Measurements from ENCODE around the gene GLI1.
A peak's percentile ranks its signal among the peaks of the same experiment; 100 is the strongest.
"Not testable (repeated sequence)": the region's sequence is repeated elsewhere in the genome, so short reads cannot be mapped to it uniquely, and the experiment has no call there.

The GLI1 gene

DNA sequence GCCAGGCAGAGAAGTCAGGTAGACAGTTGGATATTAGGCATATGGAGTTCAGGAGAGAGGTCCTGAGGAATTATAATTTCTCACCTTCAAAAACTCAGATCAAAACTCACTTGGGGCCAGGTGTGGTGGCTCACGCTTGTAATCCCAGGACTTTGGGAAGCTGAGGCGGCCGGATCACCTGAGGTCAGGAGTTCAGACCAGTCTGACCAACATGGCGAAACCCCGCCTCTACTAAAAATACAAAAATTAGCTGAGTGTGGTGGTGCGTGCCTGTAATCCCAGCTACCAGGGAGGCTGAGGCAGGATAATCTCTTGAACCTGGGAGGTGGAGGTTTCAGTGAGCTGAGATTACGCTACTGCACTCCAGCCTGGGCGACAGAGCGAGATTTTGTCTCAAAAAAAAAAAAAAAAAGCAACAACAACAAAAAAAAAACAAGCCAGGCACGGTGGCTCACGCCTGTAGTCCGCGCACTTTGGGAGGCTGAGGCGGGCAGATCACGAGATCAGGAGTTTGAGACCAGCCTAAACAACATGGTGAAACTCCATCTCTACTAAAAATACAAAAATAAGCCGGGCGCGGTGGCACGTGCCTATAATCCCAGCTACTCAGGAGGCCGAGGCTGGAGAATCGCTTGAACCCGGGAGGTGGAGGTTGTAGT, 42.9 kb downstream of the GLI1 start:
- DNase-seq = not testable (repeated sequence)

DNA sequence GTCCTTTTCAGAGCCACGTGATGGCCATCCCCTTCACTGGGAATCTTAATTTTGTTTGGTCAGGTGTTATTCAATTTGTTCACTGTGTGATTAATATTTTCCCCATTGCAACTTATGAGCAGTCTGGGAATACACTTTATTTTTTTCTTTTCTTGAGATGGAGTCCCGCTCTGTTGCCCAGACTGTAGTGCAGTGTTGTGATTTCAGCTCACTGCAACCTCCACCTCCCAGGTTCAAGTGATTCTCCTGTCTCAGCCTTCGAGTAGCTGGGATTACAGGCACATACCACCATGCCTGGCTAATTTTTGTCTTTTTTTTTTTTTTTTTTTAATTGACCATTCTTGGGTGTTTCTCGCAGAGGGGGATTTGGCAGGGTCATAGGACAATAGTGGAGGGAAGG, 47.0 kb downstream of the GLI1 start:
- not testable (repeated sequence) for DNase-seq

DNA sequence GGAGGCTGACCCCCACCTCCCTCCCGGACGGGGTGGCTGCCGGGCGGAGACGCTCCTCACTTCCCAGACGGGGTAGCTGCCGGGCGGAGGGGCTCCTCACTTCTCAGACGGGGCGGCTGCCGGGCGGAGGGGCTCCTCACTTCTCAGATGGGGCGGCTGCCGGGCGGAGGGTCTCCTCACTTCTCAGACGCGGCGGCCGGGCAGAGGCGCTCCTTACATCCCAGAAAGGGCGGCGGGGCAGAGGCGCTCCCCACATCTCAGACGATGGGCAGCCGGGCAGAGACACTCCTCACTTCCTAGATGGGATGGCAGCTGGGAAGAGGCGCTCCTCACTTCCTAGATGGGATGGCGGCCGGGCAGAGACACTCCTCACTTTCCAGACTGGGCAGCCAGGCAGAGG, 48.2 kb downstream of the GLI1 start:
- not testable (repeated sequence) for DNase-seq

DNA sequence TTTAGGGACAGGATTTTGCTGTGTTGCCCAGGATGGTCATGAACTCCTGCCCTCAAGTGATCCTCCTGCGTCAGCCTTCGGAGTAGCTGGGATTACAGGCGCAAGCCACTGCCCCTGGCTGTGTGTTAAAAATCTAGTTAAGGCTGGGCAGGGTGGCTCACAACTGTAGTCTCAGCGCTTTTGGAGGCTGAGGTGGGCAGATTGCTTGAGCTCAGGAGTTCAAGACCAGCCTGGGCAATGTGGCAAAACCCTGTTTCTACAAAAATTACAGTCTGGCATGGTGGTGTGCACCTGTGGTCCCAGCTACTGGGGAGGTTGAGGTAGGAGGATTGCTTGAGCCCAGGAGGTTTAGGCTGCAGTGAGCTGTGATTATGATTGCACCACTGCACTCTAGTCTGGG, 51.6 kb downstream of the GLI1 start:
- no peak for DNase-seq

DNA sequence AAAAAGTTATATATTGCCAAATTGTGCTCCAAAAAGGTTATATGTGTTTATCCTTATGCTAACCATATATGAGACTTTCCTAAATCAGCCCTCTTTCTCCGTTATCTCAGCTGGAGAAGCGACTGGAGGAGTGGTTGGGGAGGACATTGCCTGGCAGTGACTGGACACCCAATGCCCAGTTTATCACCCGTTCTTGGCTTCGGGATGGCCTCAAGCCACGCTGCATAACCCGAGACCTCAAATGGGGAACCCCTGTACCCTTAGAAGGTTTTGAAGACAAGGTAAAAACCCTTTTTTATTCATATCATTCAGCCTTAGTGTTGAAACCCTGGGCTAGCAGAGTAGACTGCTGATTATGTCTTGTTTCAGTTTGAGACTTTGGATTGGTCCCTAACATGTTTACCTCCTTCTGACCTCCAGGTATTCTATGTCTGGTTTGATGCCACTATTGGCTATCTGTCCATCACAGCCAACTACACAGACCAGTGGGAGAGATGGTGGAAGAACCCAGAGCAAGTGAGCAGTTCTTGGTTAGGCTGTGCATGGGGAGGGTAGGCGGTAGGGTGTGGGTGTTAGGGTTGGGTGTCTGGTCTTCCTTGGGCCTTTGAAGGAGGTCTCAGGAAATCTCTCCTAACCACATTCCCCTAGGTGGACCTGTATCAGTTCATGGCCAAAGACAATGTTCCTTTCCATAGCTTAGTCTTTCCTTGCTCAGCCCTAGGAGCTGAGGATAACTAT, 52.2 kb downstream of the GLI1 start:
- DNase-seq = no peak

DNA sequence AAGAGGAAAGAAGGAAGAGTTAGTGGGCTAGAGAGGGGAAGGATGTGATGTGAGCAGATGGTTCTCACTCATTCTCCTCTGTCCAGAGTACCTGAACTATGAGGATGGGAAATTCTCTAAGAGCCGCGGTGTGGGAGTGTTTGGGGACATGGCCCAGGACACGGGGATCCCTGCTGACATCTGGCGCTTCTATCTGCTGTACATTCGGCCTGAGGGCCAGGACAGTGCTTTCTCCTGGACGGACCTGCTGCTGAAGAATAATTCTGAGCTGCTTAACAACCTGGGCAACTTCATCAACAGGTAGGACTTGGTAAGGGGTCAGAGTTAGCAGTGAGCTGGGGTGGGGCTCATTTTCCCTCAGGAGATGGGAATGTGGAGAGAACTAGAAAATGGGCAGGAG, 53.1 kb downstream of the GLI1 start:
- DNase-seq = no peak

DNA sequence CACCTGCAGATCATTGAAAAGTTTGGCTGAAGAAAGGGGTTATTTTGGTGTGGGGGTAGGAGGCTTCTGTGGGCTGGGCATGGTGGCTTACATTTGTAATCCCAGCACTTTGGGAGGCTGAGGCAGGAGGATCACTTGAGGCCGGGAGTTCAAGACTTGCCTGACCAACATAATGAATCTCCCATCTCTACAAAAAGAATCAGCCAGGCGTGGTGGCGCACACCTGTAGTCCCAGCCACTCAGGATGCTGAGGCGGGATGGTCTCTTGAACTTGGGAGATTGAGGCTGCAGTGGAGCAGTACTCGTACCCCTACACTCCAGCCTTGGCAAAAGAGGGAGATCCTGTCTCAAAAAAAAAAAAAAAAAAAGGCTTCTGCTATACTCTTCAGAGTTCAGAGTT, 53.7 kb downstream of the GLI1 start:
- DNase-seq = no peak

DNA sequence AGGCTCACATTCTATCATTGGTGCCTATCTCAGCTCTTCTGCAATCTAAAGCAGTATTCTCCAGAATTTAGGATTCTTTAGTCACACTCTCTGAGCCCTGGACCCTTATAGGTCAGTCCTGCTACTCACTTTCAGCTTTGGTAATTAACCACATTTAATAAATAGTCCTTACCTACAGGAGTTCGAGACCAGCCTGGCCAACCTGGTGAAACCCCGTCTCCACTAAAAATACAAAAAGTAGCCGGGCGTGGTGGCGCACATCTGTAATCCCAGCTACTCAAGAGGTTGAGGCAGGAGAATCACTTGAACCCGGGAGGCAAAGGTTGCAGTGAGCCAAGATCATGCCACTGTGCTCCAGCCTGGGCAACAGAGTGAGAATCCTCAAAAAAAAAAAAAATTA, 54.1 kb downstream of the GLI1 start:
- DNase-seq = not testable (repeated sequence)

DNA sequence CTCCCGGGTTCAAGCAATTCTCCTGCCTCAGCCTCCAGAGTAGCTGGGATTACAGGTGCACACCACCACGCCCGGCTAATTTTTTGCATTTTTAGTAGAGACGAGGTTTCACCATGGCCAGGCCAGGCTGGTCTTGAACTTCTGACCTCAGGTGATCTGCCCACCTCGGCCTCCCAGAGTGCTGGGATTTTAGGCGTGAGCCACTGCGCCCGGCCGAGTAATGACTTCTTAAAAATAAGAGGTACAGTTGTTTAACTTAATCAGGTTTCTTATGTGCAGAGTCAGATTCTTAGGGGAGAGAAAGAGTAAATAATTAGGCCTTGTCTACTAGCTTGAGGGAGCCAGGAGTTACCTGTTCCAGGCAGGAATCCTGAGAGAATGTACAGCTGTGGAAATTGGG, 54.7 kb downstream of the GLI1 start:
- DNase-seq = not testable (repeated sequence)

DNA sequence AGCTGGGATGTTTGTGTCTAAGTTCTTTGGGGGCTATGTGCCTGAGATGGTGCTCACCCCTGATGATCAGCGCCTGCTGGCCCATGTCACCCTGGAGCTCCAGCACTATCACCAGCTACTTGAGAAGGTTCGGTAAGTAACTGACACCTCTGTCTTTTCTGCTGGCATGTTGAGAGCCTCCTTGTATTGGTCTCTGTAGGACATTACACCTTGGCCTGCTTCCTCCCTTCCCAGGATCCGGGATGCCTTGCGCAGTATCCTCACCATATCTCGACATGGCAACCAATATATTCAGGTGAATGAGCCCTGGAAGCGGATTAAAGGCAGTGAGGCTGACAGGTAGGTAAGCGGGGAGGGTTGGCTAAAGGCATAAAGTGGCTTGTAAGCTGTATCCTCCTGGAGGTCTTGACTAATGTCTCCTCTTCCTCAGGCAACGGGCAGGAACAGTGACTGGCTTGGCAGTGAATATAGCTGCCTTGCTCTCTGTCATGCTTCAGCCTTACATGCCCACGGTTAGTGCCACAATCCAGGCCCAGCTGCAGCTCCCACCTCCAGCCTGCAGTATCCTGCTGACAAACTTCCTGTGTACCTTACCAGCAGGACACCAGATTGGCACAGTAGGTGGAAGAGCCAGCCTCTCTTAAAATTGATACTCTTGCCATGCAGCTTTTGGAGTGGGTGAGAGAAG, 55.3 kb downstream of the GLI1 start:
- no peak for DNase-seq

DNA sequence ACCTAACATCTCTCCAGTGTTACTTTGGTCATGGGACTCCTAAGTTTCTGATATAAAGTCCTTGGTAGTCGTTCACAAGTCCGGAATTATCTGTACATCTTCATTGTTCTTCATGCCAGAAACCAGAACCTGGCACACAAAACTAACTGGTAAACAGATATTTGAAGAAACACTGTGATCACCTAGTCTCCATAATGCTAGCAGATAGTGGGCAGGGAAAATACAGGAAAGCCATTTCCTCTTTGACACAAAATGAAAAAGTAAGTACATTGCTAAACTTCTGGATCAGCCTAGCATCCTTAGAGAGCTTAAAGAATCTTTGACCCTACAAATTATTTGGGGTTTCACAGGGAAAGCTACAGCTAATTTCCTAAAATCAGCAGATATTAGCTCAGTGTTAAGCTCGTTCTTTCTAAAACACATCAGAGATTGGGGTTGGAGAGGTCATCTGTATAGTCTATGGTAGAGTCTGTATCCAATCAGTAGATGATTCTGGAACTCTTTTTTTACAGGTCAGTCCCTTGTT, 55.9 kb downstream of the GLI1 start:
- DNase-seq = no peak

DNA sequence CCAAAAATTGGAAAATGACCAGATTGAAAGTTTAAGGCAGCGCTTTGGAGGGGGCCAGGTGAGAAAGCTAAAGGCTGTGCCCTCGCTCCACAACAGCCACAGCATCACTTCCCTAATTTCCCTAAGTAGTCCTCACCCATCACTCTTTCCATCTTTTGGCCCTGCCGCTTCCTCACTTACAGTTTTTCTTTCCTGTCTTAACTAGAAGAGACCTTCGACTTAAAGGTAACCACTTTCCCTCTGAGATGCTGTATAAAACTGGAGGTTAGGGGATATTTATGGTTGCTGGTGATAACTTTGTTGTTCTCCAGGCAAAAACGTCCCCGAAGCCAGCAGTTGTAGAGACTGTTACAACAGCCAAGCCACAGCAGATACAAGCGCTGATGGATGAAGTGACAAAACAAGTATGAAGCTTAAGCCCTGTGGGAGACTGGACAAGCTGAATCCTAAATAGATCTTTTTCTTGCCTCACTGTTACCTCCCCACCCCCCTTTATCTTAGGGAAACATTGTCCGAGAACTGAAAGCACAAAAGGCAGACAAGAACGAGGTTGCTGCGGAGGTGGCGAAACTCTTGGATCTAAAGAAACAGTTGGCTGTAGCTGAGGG, 56.5 kb downstream of the GLI1 start:
- no peak for DNase-seq

DNA sequence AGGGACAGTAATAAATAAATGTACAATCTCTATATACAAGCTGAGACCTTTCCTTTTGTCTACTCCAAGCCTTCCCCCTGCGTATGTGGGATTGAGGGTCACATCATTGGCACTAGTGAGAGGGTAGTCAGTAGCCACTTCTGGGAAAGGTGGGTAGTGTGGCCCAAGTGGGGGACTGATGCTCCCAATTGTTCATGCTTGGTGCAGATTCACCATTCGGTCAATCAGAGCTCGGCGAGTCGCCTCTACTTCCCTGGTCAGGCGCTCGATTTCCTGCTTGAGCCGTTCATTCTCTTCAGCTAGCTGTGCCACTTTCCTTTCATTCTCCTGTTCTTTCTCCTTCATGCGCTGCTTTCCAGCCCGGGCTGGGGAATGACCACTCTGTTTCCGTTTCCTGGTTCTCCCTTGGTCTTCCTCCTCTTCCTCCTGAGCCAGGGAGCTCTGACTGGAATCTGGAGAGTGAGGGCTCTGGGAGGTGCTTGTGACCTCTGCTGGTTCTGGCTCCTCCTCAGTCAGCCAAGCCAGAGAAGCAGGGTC, 57.1 kb downstream of the GLI1 start:
- DNase-seq = no peak

DNA sequence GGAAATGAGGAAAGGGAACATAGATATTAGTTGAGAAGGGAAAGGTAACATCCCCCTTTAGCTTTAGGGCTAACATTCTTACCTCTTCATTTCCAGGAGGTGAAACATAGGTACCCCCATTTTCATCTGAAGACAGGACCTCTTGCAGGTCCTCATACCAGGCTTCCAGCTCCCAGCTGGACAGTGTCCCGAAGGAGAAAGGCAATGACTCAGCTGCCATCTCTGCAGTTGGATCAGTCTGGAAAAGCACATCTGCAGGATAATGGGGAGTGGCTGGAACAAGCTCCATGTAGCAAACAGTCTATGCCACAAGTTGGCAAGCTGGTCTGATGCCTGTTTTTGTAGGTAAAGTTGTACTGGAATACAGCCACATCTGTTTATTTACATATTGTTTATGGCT, 57.6 kb downstream of the GLI1 start:
- no peak for DNase-seq

DNA sequence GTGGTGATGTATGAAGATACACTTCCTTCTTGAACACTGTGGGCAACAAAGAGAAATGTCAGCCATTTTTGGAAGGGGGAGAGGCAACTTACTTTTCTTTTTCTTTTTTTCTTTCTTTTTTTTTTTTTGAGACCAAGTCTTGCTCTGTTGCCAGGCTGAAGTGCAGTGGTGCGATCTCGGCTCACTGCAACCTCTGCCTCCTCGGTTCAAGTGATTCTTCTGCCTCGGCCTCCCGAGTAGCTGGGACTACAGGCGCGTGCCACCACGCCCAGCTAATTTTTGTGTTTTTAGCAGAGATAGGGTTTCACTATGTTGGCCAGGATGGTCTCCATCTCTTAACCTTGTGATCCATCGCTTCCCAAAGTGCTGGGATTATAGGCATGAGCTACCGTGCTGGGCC, 58.1 kb downstream of the GLI1 start:
- DNase-seq = not testable (repeated sequence)

DNA sequence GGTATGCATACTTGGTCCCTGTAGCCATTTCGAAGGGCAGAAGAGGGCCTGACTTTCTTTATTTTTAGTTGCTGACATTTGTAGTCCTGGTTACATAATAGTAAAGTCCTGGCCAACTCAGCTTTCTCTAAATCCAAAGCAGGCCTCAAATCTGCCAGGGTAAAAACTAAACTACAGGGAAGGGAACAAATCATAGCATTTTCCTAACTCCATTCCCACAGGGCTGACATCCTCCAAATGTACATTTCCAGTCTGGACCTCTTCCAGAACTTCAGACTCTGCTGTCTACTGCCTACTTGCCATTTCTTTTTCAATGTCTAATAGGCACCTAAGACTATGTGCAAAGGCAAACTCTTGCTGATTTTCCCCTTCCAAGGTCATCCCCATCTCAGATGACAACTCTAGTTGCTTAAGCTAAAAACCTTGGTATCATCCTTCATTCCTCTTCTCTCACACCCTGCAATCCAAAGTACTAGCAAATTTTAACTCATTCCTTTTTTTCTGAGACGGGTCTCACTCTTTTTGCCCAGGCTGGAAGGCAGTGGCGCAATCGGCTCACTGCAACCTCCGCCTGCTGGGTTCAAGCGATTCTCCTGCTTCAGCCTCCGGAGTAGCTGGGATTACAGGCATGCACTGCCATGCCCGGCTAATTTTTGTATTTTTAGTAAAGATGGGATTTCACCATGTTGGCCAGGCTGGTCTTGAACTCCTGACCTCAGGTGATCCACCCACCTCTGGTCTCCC, 58.8 kb downstream of the GLI1 start:
- DNase-seq = no peak

DNA sequence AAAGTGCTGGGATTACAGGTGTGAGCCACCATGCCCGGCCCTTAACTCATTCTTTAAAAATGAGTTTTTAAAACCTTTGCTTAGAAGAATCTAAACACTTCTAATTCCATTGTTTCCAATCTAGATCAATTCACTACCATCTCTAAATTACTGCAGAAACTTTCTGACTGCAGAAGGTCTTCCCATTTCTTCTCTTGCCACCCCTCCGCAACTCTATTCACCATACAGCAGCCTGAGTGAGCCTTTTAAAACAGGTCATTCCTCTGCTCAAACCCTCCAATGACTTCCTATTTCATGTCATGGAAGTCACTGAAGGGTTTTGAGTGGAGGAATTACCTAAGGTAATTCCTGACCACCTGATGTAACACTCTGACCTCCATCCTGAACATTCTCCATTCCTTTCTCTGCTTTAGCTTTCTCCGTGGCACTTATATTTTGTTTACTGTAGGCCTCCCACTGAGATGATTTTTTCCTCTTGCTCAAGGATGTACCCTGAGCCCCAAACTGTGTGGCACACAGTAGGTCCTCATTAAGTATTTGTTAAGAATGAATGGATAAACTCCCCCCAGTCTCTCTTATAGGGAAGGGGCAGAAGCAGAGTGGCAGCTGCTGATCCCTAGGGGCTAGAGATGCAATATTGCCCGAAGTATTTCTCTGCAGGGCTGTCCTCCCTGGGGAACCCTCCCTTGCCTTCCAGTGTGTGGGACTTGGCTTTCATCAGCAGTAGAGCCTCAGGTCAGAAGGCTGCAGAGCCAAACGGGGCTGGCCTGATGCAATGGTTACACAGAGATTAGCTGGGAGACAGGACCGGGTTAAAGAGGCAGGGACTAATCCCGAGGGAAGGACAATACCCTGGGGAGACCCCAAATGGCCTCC, 59.6 kb downstream of the GLI1 start:
- DNase-seq = no peak

DNA sequence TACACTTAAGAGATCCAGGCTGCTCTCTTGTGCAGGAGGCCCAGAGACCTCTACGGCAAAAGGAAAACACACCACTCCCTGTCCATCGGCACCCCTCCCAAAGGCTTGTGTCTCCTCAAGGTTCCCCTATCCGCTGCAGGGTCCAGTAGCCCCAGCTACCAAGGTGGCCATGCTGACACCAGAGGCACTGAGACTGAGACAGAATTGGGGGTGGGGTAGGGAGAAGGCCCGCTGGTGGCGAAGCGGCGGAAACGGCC, 60.1 kb downstream of the GLI1 start:
- DNase-seq = peak; percentile 57

DNA sequence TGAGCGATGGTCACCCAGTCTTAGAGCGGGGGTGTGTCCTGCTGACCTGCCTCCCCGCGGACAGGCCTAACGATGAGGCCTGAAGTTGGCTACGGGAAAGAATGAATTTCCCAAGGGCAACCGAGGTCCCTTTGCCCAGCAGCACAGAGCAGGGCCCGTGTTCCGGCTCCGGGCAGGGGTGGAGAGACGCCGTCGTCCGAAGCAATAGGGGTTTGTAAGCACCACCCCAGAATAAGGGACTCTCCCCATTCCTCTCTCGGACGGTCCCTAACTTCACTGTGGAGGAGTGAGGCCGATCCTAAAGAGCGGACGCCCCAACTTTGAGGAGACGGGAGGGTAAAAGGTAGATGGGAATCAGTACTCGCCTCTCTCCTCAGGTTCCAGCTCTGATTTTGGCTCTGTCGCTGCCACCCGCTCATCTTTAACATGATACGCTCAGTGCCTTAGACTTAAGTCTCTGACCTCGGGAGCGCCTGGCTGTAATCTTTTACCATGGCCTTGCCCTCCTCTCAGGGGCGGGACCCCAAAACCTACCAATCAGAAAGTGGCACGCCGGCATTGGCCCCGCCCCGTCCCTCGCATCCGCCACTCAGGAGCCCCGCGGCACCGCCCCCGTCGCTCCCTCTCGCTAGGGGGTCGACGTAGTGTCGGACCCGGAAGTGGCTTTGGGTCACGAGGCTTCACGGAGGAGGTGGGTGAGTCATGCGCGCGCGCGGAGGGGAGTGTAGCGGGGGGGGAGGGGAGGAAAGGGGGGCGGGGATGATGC, 60.7 kb downstream of the GLI1 start, which contains the start of gene DDIT3:
TSS of gene DDIT3 (minus strand) at position 462 of the 766 bp plus-strand sequence. CDS start 3,108 bp downstream, outside the sequence.
- peak; percentile 99 for DNase-seq

DNA sequence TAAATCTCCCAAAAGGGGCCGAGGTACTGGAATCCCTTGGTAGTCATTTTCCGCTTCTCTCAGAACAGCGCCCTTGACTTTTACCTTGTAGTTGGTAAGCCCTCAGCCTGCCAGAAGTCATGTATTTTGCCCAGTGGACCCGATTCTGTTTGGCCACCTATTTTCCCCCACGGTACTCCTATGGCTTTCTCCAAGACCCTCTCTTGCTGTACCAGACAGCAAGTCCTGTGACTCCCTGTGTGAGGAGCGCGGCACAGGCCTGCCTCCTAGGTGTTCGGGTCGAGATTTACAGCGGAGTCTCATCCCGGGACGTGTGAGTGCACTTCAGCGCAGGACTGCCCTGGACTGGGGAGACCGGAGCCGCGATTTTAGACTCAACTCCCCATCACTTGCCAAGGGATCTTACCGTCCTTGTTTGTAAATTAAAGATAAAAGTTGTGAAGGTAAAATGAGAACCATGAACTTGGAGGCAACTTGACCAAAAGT, 62.0 kb downstream of the GLI1 start:
- peak; percentile 41 for DNase-seq

All from activated CD4-positive, CD25-positive, alpha-beta regulatory T cell treated with anti-CD3 and anti-CD28 coated beads, Interleukin-2, amount 50 U/mL, for 72 hours (primary cell).